Measurements from ENCODE around the gene TEAD3.

Gene TEAD3

GRCh38 chr6:35533981-35534380 is 37.1 kb upstream of the TEAD3 start:
- DNase-seq (ENCODE audit: low read depth): no peak
- H3K4me3 ChIP-seq (ENCODE audit: low read length): no peak overlapping the region

GRCh38 chr6:35532126-35532525 is 35.2 kb upstream of the TEAD3 start:
- no peak for TF ChIP-seq CTCF (conservative IDR thresholded peaks at IDR 0.05; ENCODE audit: low read length)
- DNase-seq (ENCODE audit: low read depth): no peak
- H3K4me3 ChIP-seq (ENCODE audit: low read length): no peak overlapping the region

More at GRCh38 chr6:35533981-35534380, 37.1 kb upstream of the TEAD3 start:
- TF ChIP-seq CTCF (conservative IDR thresholded peaks at IDR 0.05; ENCODE audit: low read length): no peak

- no peak for DNase-seq (ENCODE audit: low read depth)
- H3K4me3 ChIP-seq (ENCODE audit: low read length): no peak overlapping the region
- TF ChIP-seq CTCF (conservative IDR thresholded peaks at IDR 0.05; ENCODE audit: low read length): no peak
These were observed 27.6 kb upstream of the TEAD3 start for GRCh38 chr6:35524380-35525020.

- peak; percentile 89 for TF ChIP-seq CTCF (conservative IDR thresholded peaks at IDR 0.05; ENCODE audit: low read length)
- H3K4me3 ChIP-seq (ENCODE audit: low read length): peak overlapping the region; percentile 40
- peak; percentile 35 for DNase-seq (ENCODE audit: low read depth)
These were observed 26.1 kb upstream of the TEAD3 start for GRCh38 chr6:35522660-35523658.

- no peak overlapping the region for H3K4me3 ChIP-seq (ENCODE audit: low read length)
- no peak for TF ChIP-seq CTCF (conservative IDR thresholded peaks at IDR 0.05; ENCODE audit: low read length)
- DNase-seq (ENCODE audit: low read depth): no peak
These were observed 25.3 kb upstream of the TEAD3 start for GRCh38 chr6:35522151-35522550.

- no peak for DNase-seq (ENCODE audit: low read depth)
- no peak overlapping the region for H3K4me3 ChIP-seq (ENCODE audit: low read length)
- no peak for TF ChIP-seq CTCF (conservative IDR thresholded peaks at IDR 0.05; ENCODE audit: low read length)
These were observed 24.4 kb upstream of the TEAD3 start for GRCh38 chr6:35521235-35521634.

Measured in AG10803 (cell line).